ENCODE data around the gene ZNF148.
"Not testable (repeated sequence)": the region's sequence is repeated elsewhere in the genome, so short reads cannot be mapped to it uniquely, and the experiment has no call there.

Gene ZNF148

DNA sequence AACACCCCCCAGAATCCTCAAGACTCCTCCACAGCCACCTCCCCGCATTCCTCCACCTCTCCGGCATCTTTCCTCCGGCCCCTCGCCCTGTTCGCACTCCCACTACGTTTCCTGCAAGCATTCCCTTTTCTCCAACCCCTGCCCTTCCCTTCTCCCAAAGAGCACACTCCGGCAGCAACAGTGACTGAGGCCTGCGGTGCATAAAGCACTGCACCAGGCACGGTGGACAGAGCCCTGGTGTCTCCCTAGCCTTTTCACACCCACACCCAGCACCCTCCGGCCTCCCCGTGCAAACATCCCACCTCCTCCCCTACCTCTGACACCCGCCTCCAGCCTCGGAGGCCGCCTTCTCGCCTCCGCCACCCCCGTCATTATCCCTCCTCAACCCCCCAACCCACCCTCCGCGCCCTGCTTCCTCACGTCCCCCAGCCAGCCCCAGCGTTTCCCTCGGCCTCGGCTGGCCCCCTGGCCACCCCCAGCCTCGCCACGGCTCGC is 577 bp downstream of the ZNF148 start:
- DNase-seq: no peak

DNA sequence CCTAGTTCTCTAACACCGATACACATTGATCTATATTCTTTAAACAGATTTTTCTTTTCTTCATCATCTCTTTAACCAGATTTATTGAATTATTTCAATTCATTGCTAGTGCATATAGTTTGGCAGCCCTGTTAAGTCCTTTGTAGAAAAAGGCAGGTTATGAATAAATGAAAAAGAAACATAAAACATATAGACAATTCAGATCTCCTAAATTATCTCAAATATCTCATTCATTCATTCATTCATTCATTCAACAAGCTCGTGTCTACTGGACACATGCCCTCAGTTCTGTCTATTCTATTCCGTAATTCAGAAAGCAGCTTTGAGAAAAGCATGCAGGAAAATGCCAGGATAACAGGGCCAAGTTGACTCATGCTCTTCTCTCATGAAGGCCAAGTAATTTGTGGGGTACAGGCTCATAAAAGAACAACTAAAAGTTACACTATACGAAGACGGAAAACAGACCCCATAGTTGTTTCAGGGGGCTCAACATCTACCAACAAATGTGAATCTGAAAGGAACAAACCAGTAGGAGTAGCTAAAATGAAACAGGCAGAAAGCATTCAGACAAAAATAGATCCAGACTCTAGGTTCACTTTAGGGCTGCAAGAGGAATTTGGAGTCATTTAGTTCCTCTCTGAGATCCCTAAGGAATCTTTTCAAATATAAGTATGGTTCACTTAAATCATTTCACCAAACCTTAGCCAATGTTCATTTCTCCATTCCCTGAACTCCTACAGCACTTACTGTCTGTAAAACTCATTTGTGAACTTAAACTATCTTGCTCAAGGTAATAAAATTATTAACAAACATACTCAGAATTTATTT is 7.5 kb downstream of the ZNF148 start:
- DNase-seq: no peak

DNA sequence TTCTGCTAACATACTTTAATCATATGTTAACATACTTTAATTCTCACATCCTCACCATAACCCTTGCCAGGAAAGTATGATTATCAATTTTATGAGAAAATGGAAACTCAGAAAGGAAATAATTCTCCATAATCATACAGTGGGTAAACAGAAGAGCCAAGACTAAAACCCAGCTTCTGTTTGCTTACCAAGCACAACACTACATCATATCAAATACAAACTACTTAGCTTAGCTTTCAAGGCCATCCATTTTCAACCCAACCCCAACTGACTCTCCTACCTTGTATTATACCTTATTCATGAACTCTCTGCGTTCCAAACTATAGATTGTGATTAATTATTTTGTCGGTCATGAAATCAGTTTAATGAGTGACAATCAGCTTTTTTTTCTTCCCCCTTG is 9.0 kb downstream of the ZNF148 start:
- no peak for DNase-seq

DNA sequence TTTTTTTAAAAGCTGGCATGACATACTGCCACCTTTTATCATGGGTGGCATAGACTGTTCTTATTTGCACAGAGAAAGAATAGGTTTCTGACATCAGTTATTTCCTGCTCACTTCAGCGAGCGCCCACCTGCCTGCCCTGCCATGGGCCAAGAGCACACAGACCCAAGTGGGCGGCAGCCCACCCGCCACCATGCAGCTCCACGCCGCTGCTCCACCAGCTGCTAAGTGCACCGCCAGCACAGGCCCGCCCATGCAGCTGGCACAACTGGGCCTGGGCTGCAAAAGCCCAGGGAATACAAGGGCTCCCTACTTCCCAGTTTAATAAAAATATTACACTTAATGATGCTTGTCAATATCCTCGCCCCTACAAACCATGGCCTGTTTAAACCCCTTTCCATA is 15.4 kb downstream of the ZNF148 start:
- DNase-seq: no peak

DNA sequence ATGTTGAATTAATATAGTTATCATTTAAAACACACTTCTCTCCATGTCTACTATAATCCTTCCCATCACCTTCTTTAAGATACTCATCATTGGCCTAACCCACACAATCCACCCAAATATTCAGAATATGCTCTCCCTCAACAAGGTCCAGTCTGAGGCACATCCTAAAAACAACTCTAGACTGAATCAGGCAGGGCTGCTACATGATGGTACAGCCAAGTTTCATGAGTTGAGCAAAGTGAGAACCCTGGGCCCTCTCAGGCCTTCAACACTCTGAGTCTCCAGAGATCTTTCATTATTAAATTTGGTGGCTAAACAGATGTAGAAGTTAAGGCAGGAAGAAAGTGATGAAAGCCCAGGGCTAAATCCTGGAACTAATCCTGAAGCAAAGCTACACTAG is 16.2 kb downstream of the ZNF148 start:
- no peak for DNase-seq

DNA sequence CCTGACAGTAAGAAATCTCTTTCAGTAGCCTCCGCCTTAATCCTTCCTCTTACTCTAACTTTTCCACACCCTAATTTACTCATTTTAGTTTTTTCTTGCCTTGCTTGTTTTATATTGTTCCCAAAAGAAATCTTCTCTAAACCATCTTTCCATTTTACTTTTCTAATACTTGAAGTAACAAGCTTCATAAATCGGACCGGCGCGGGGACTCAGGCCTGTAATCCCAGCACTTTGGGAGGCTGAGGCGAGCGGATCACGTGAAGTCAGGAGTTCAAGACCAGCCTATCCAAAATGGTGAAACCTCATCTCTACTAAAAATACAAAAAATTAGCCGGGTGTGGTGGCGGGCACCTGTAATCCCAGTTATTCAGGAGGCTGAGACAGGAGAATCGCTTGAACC is 17.3 kb downstream of the ZNF148 start:
- DNase-seq: no peak

DNA sequence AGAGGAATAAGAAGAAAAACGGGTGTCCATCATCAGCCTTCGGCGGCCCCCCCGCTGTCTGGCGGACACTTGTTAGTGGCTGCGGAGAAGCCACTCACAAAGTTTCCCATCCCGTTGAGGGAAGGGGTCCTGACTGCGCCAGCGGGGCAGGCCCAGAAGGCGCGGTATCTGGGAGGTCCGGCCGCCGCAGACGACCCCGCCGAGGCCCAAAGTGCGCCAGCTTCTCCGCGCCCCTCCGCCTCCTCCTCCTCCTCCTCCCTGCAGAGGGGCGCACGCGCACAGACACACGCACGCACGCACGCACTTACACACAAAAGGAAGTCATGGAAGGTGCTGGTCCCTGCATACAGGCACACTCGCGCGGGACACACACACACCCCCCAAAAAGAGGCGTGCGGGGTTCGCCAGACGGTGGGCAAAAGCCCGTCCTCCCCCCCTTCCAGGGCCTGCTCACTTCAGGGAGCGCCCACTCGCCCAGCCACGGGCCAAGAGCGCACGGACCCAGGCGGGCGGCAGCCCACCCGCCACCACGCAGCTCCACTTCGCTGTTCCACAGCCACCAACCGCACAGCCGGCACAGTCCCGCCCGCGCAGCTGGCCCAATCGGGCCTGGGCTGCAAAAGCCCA is 18.0 kb downstream of the ZNF148 start:
- DNase-seq: no peak

DNA sequence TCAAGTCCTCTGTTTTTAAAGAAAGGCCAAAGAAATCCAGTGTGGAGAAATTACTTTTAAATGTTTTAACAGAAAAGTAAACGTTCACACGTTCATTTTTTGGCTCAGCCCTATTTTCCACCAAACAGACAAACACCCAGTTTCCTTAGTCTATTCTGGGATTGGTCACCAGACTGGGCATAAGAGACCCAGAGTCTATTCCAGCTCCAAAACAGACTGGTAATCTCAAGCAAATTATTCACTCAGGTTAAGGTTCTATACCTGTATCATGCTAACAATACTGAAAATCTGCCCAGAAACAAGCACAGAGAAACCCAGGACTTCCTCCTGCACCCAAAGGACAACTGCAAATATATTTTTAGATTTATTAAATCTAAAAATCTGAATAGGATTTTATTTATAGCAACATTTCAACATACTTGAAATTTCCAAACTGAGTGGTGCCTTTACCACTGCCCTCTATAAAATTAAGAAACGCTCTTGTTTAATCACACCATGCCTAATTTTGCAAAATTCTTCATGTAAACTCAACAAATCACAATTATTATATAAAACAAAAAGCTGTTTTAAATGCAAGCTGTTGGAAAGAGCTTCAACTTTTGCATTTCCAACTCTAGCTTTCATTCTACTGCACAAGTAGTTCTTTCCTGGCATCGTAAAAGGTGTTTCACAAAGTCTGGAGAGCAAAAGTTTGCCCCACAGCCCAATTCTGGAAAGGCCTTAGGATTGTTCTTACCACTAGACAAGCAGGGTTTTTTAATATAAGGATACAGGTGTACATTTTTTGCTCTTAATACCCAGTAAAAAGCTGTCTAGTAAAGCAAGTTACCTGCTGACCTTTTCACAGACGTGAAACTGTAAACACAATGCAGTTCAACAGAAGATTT is 18.7 kb downstream of the ZNF148 start:
- DNase-seq: no peak

DNA sequence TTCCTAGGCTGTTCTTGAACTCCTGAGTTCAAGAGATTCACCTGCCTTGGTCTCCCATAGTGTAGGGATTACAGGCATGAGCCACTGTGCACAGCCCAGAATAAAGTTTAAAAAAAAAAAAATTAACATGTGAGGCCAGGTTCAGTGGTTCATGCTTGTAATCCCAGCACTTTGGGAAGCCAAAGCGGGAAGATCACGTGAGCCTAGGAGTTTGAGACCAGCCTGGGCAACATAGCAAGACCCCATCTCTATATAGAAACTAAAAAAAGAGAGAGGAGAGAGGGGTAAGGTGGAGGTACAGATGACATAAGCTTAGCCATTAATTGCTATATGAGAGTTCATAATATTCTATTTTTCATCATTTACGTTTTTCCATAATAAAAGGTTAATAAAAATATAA is 21.5 kb downstream of the ZNF148 start:
- no peak for DNase-seq

DNA sequence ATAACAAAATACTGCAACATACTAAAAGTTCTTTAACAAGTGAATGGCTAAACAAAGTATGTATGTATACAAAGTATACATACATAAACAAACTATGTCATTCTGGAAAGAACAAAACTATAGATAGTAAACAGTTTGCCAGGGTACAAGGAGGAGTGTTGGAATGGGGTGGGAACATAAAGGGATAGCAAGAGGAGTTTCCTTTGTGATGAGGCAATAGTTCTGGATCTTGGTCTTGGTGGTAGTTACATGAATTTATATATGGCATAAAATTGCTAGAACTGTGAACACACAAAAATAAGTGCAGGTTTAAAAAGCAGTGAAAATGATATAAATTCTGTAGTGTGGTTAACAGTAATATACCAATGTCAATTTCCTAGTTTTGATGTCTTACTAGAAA is 22.0 kb downstream of the ZNF148 start:
- no peak for DNase-seq

DNA sequence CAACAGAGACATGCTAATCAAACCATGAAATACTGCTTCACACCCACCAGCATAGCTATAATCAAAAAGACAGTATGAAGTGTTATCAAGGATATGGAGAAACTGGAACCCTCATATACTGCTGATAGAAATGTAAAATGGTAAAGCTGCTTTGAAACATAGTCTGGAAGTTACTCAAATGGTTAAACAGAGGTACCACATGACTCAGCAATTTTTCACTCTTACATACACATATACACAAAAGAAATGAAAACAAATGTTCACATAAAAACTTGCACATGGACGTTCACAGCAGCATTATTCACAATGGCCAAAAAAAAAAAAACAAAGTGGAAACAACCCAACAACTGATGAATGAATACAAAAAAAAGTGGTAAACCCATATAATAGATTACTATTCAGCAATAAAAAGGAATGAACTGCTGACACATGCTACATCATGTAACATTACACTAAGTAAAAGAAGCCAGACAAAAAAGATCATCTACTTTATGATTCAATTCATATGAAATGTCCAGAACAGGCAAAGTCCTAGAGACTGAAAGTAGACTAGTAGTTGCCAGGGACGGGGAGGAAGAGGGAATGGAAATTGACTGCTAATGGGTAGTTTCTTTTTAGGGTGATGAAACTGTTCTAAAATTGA is 23.2 kb downstream of the ZNF148 start:
- DNase-seq: no peak

DNA sequence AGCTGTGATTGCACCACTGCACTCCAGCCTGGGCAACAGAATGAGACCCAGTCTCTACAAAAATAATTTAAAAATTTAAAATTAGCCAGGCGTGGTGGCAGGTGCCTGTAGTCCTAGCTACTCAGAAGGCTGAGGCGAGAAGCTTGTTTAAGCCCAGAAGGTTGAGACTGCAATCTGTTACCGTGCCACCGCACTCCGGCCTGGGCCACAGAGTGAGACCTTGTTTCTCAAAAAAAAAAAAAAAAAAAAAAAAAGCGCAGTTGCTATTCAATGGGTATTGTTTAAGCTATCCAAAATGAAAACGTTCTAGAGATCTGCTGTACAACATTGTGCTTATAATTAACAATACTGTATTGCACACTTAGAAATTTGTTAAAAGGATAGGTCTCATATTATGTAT is 24.0 kb downstream of the ZNF148 start:
- DNase-seq: no peak

DNA sequence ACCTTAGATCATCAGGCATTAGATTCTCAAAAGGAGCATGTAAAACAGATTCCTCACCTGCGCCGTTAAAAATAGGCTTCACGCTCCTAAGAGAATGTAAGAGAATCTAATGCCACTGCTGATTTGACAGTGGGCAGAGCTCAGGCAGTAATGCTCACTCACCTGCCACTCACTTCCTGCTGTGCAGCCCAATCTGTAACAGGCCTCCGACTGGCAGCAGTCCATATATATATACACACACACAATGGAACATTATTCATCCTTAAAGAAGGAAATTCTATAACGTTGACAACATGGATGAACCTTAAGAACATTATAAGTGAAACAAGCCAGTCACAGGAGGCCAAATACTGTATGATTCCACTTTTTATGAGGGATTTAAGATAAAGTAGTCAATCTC is 24.5 kb downstream of the ZNF148 start:
- DNase-seq: no peak

DNA sequence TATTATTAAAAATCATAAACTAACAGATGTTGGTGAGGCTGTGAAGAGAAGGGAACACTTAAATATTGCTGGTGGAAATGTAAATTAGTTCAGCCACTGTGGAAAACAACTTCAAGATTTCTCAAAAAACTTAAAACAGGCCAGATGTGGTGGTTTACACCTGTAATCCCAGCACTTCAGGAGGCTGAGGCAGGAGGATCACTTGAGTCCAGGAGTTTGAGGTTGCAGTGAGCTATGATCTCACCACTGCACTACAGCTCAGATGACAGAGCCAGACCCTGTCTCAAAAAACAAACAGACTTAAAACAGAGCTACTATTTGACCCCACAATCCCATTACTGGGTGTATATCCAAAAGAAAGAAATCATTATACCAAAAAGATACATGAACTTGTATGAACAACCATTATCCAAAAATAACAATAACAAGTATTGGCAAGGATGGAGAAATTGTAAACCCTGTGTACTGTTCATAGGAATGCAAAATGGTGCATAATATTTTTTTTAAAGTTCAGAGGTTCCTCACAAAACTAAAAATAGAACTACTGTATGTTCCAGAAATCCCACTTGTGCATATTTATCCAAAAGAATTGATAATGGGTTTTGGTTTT is 25.5 kb downstream of the ZNF148 start:
- no peak for DNase-seq

DNA sequence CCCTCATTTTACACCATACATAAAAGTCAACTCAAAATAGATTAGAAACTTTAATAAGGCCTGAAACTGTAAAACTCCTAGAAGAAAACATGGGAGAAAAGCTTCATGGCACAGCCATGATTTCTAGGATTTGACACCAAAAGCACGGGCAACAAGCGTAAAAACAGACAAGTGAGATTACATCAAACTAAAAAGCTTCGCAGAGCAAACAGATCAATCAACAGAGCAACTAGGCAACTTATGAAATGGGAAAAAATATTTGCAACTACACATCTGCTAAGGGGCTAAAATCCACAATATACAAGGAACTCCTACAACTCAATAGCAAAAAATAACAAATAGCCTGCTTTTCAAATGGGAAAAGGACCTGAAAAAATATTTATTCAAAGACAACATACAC is 26.1 kb downstream of the ZNF148 start:
- no peak for DNase-seq

DNA sequence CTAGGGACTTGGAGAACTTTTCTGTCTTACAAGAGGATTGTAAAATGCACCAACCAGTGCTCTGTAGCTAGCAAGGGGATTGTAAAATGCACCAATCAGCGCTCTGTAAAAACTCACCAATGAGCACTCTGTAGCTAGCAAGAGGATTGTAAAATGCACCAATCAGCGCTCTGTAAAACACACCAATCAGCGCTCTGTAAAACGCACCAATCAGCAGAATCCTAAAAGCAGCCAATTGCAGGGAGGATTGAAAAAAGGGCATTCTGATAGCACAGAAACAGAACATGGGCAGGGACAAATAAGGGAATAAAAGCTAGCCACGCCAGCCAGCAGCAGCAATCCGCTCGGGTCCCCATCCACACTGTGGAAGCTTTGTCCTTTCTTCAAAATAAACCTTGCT is 31.8 kb downstream of the ZNF148 start:
- DNase-seq: not testable (repeated sequence)

DNA sequence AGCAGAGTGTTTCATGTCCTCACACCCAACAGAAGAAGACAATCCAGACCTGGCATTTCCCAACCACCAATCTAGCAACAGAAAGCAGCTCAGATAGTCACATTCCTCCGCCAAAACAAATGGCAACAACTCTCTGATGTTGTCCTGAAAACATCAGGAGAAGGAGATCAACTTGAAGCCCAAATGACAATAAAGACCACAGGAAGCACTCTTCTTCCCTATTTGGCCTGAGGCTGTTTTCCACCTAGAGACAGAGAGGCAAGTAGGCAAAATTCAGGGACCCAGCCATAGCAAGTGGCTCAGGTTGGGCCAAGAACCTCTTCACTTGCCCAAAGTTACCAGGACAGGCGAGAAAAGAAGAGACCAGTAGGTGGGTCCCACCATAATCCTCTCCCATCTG is 35.0 kb downstream of the ZNF148 start:
- DNase-seq: no peak

DNA sequence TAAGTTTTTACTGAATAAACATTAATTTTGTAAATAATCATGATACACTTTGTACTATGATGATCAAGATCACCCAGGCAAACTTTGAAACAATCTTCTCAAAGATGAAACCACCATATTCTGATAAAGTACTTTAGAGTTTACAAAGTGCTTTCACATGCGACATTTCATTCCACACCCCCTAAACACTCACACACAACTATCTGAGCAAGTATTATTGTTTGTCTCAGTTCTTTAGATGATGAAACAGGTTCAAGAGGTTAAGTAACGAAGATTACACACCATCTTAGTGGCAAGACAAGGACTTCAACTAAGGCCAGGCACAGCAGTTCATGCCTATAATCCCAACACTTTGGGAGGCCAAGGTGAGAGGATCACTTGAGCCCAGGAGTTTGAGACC is 37.6 kb downstream of the ZNF148 start:
- DNase-seq: no peak

DNA sequence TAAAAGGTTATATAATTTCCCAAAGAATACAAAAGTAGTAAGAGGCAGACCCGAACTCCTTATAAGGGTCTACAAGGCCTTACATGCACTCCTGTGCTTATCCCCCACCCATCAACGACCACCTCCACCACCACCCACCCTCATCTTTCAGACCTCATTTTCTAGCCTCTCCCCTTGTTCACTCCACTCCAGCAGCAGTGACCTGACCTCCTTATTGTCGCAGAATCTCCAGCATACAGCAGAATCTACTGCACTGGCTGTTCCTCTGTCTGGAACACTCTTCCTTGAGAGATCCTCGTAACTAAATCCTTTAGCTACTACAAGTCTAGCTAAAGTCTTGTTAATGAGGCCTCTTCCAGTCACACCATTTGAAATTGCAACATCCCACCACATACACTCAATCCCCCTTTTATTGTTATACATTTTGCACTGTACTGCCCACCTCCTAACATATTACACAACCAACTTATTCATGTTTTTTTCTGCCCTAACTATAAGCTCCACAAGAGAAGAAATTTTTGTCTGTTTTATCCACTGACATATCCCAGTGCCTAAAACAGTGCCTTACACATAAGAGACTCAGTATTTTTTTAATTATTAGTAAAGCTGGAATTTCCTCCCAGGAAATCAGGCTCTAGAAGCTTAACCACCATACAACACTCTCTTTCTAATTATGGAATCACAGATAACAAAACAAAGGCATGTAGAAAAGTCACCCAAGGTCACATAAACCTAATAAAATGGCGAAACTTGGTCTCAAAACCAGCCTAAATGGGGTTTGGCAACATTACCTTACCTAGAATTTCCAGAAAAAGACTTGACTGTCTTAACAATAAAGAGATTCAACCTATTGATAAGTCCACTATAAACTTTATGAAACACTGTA is 40.2 kb downstream of the ZNF148 start:
- no peak for DNase-seq

DNA sequence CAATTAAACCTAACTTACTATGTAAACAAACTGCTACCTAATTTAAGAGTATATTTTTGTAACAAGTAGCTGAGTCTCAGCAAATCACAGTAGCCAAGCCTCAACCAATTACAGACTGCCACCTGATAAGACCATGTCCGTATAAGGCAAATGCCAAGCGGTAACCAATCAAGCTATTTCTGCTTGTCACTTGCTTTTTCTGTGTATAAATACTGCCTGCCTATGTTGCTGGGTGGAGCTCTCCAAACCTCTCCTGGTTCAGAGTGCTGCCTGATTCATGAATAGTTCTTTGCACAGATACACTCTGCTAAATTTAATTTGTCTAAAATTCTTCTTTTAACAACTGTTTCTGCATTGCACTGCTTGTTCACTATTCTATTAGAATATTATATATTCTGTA is 42.6 kb downstream of the ZNF148 start:
- no peak for DNase-seq

DNA sequence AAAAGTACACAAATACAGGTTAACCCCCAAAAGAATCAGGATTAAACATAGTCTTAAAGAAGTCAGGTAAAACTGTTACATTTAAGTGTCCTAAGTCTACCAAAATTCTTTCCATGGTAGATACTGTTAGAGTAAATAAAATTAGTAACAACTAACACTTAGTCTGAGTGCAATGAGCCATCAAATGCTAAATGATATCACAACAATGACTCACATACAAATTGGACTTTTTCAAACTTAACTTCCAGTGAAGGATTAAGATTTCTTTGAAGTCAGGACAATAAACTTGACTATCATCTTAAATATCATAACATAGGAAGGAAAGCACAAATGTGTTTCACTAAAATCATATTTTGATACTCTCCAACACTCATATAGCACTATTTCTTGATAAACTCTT is 43.9 kb downstream of the ZNF148 start:
- no peak for DNase-seq

DNA sequence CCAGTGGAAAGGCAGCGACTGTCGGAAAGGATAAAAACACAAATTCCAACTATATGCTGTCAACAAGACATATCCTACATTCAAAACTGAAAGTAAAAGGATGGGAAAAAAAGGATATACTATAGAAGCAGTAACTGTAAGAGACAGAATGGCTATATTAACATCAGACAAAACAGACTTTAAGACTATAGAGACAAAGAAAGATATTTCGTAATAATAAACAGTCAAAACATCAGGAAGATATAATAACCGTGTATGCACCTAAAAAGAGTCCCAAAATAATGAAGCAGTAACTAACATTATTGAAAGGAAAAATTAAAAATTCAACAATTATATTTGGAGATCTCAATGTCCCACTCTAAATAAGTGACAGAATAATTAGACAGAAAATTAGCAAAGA is 48.2 kb downstream of the ZNF148 start:
- no peak for DNase-seq
